Large intestine (tissue), 3 donors: Measurements from ENCODE around the gene SERPINA6. TPM values are rescaled to one million over a fixed set of nuclear protein-coding genes. Genes with fewer than 3 reads are reported as not detected.
A peak's percentile ranks its signal among the peaks of the same experiment; 100 is the strongest.

Experiments used
- DNase-seq, 2 donors: peaks; one replicate each; pipeline versions ENCODE4 v3.0.0 to v3.0.0-alpha.2; 2013
- H3K27ac ChIP-seq: one replicate; pipeline ENCODE4 v1.5.1; 2013; ENCODE audit warnings: low read length
- H3K27me3 ChIP-seq: 2 replicates; pipeline ENCODE4 v1.6.1; 2013; ENCODE audit warnings: low read length; ENCODE audit not compliant: control insufficient read depth, insufficient read depth
- H3K36me3 ChIP-seq: 2 replicates; pipeline ENCODE4 v1.6.1; 2013; ENCODE audit warnings: low read length; ENCODE audit not compliant: control insufficient read depth, insufficient read depth
- H3K4me1 ChIP-seq: one replicate; pipeline ENCODE4 v1.6.1; 2013; ENCODE audit warnings: low read length; ENCODE audit not compliant: control insufficient read depth, insufficient read depth
- H3K4me3 ChIP-seq: one replicate; pipeline ENCODE4 v1.5.1; 2013; ENCODE audit warnings: low read length
- H3K9me3 ChIP-seq: one replicate; pipeline ENCODE4 v1.6.1; 2013; ENCODE audit warnings: mild to moderate bottlenecking, low read depth, low read length, moderate library complexity; ENCODE audit not compliant: control insufficient read depth
- WGBS: methylation state at CpG from one replicate; pipeline ENCODE4 v1.1.5; 2013; ENCODE audit warnings: low lambda C conversion rate; ENCODE audit not compliant: insufficient coverage; 5-methylcytosine and 5-hydroxymethylcytosine counted together
- polyA plus RNA-seq: library from polyadenylated mRNA; unstranded; fragments of 120-200 nt; gene quantifications from one replicate; pipeline ENCODE4 v1.2.1, GENCODE V29; 2013

Gene SERPINA6
- polyA plus RNA-seq, 1 donor, result 0.45 TPM

- DNase-seq, result no peak
- no peaks in the 10 kb centered on the region for H3K27me3 ChIP-seq
- WGBS, result no CpG with 5 or more reads among the region's 5 CpGs
- H3K36me3 ChIP-seq, result no peaks in the 10 kb centered on the region
- H3K4me1 ChIP-seq, result peaks cover 21% of the 10 kb centered on the region
- no peak overlapping the region for H3K27ac ChIP-seq
- H3K9me3 ChIP-seq, result no peaks in the 10 kb centered on the region
- no peak overlapping the region for H3K4me3 ChIP-seq
Measured at GRCh38 chr14:94321421-94322271, 1.5 kb downstream of the SERPINA6 start.

- Histone ChIP-seq H3K4me1 (peaks cover 24% of the 10 kb centered on the region), H3K36me3 (no peaks in the 10 kb centered on the region), H3K4me3 (no peak overlapping the region), H3K9me3 (no peaks in the 10 kb centered on the region), H3K27me3 (no peaks in the 10 kb centered on the region), H3K27ac (peak overlapping the region; percentile 68)
- no CpG with 5 or more reads among the region's 5 CpGs for WGBS
- DNase-seq, result peak in 1 of 2 donors; percentile 64
Measured at GRCh38 chr14:94320243-94320642, 2.9 kb downstream of the SERPINA6 start.

- peak; percentile 83 to 89 for DNase-seq
- Histone ChIP-seq H3K4me3 (no peak overlapping the region), H3K27me3 (no peaks in the 10 kb centered on the region), H3K4me1 (peaks cover 20% of the 10 kb centered on the region), H3K9me3 (no peaks in the 10 kb centered on the region), H3K27ac (peak overlapping the region; percentile 72), H3K36me3 (no peaks in the 10 kb centered on the region)
- WGBS, result no CpG with 5 or more reads among the region's 4 CpGs
Measured at GRCh38 chr14:94317259-94317658, 5.9 kb downstream of the SERPINA6 start.

- H3K27me3 ChIP-seq, result no peaks in the 10 kb centered on the region
- H3K27ac ChIP-seq, result peak overlapping the region; percentile 72
- DNase-seq, result peak; percentile 55 to 73
- peaks cover 21% of the 10 kb centered on the region for H3K4me1 ChIP-seq
- no CpG with 5 or more reads among the region's 1 CpG for WGBS
- no peaks in the 10 kb centered on the region for H3K36me3 ChIP-seq
- H3K9me3 ChIP-seq, result no peaks in the 10 kb centered on the region
- H3K4me3 ChIP-seq, result no peak overlapping the region
Measured at GRCh38 chr14:94316692-94317091, 6.4 kb downstream of the SERPINA6 start.

- no peak overlapping the region for H3K4me3 ChIP-seq
- H3K27me3 ChIP-seq, result no peaks in the 10 kb centered on the region
- peaks cover 16% of the 10 kb centered on the region for H3K4me1 ChIP-seq
- no peak for DNase-seq
- no peaks in the 10 kb centered on the region for H3K36me3 ChIP-seq
- no peak overlapping the region for H3K27ac ChIP-seq
- WGBS, result 100% methylated on average over 2 of the region's 2 CpGs
- H3K9me3 ChIP-seq, result no peaks in the 10 kb centered on the region
Measured at GRCh38 chr14:94314890-94315289, 8.2 kb downstream of the SERPINA6 start.

- no peaks in the 10 kb centered on the region for H3K27me3 ChIP-seq
- no peak overlapping the region for H3K4me3 ChIP-seq
- DNase-seq, result no peak
- peaks cover 16% of the 10 kb centered on the region for H3K4me1 ChIP-seq
- H3K27ac ChIP-seq, result no peak overlapping the region
- no peaks in the 10 kb centered on the region for H3K9me3 ChIP-seq
- no peaks in the 10 kb centered on the region for H3K36me3 ChIP-seq
- WGBS, result no CpG with 5 or more reads among the region's 8 CpGs
Measured at GRCh38 chr14:94313991-94314655, 9.0 kb downstream of the SERPINA6 start.

- no CpG with 5 or more reads among the region's 6 CpGs for WGBS
- Histone ChIP-seq H3K9me3 (no peaks in the 10 kb centered on the region), H3K36me3 (no peaks in the 10 kb centered on the region), H3K27ac (peak overlapping the region; percentile 44), H3K27me3 (no peaks in the 10 kb centered on the region), H3K4me1 (peaks cover 16% of the 10 kb centered on the region), H3K4me3 (no peak overlapping the region)
- DNase-seq, result no peak
Measured at GRCh38 chr14:94312481-94313246, 10.5 kb downstream of the SERPINA6 start.

- Histone ChIP-seq H3K9me3 (no peaks in the 10 kb centered on the region), H3K4me1 (peaks cover 16% of the 10 kb centered on the region), H3K4me3 (no peak overlapping the region), H3K27me3 (no peaks in the 10 kb centered on the region), H3K36me3 (no peaks in the 10 kb centered on the region), H3K27ac (no peak overlapping the region)
- WGBS, result no CpG with 5 or more reads among the region's 3 CpGs
- DNase-seq, result no peak
Measured at GRCh38 chr14:94310248-94310647, 12.9 kb downstream of the SERPINA6 start.

GRCh38 chr14:94309721-94310120 is 13.4 kb downstream of the SERPINA6 start:
- no peaks in the 10 kb centered on the region for H3K27me3 ChIP-seq
- no peaks in the 10 kb centered on the region for H3K9me3 ChIP-seq
- H3K27ac ChIP-seq, result no peak overlapping the region
- no peak for DNase-seq
- no CpG with 5 or more reads among the region's 10 CpGs for WGBS
- no peaks in the 10 kb centered on the region for H3K36me3 ChIP-seq
- H3K4me1 ChIP-seq, result peaks cover 16% of the 10 kb centered on the region
- no peak overlapping the region for H3K4me3 ChIP-seq

GRCh38 chr14:94307410-94307992 is 15.6 kb downstream of the SERPINA6 start:
- WGBS, result 50% methylated on average over 2 of the region's 5 CpGs
- no peak overlapping the region for H3K27ac ChIP-seq
- no peak overlapping the region for H3K4me3 ChIP-seq
- peaks cover 14% of the 10 kb centered on the region for H3K4me1 ChIP-seq
- no peaks in the 10 kb centered on the region for H3K36me3 ChIP-seq
- no peaks in the 10 kb centered on the region for H3K27me3 ChIP-seq
- no peak for DNase-seq
- no peaks in the 10 kb centered on the region for H3K9me3 ChIP-seq
